ENCODE results near the gene ATF7.
"Not testable (repeated sequence)": the region's sequence is repeated elsewhere in the genome, so short reads cannot be mapped to it uniquely, and the experiment has no call there.

ATF7 gene

GRCh38 chr12:53645165-53645564 lies 19.0 kb upstream of the ATF7 start:
- TF ChIP-seq, protein P1, sequence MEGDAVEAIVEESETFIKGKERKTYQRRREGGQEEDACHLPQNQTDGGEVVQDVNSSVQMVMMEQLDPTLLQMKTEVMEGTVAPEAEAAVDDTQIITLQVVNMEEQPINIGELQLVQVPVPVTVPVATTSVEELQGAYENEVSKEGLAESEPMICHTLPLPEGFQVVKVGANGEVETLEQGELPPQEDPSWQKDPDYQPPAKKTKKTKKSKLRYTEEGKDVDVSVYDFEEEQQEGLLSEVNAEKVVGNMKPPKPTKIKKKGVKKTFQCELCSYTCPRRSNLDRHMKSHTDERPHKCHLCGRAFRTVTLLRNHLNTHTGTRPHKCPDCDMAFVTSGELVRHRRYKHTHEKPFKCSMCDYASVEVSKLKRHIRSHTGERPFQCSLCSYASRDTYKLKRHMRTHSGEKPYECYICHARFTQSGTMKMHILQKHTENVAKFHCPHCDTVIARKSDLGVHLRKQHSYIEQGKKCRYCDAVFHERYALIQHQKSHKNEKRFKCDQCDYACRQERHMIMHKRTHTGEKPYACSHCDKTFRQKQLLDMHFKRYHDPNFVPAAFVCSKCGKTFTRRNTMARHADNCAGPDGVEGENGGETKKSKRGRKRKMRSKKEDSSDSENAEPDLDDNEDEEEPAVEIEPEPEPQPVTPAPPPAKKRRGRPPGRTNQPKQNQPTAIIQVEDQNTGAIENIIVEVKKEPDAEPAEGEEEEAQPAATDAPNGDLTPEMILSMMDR (IDR thresholded peaks at IDR 0.05; ENCODE audit: extremely low read depth, missing control alignments) = no peak
- no peak for DNase-seq (ENCODE audit: low spot score)

- TF ChIP-seq, protein P1 (IDR thresholded peaks at IDR 0.05; ENCODE audit: extremely low read depth, missing control alignments) = no peak
- no peak for DNase-seq (ENCODE audit: low spot score)
These were observed 18.0 kb upstream of the ATF7 start for GRCh38 chr12:53644133-53644532.

GRCh38 chr12:53643232-53643979 lies 17.2 kb upstream of the ATF7 start:
- TF ChIP-seq, protein P1 (IDR thresholded peaks at IDR 0.05; ENCODE audit: extremely low read depth, missing control alignments) = no peak
- no peak for DNase-seq (ENCODE audit: low spot score)

DNA sequence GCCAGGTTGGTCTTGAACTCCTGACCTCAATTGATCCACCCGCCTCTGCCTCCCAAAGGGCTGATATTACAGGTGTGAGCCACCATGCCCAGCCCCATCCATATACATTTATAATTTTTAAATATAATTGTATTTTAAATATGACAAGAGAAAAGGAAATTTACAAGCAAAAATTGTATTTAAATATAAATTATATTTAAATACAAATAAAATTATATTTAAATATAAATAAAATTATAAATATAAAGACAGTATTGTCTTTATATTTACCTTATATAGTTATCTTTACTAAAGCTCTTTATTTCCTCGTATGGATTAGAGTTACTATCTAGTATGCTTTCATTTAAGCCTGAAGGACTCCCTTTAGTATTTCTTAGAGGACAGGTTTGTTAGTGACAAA lies 11.9 kb upstream of the ATF7 start:
- TF ChIP-seq, protein P1 (IDR thresholded peaks at IDR 0.05; ENCODE audit: extremely low read depth, missing control alignments) = no peak
- no peak for DNase-seq (ENCODE audit: low spot score)

DNA sequence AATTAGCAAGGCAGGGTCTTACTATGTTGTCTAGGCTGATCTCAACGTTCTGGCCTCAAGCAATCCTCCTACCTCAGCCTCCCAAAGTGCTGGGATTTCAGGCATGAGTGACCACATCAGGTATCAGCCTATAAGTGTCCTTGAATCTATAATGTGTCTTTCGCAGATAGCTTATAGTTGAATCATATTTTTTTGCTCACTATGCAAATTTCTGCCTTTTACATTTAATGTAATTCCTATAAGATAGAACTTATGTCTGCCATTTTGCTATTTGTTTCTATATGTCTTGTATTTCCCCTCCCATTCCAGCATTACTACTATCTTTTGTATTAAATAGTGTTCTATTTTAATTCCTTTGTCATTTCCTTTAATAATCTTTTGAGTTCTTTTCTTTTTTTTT lies 10.5 kb upstream of the ATF7 start:
- TF ChIP-seq, protein P1 (IDR thresholded peaks at IDR 0.05; ENCODE audit: extremely low read depth, missing control alignments) = no peak
- DNase-seq (ENCODE audit: low spot score) = no peak

DNA sequence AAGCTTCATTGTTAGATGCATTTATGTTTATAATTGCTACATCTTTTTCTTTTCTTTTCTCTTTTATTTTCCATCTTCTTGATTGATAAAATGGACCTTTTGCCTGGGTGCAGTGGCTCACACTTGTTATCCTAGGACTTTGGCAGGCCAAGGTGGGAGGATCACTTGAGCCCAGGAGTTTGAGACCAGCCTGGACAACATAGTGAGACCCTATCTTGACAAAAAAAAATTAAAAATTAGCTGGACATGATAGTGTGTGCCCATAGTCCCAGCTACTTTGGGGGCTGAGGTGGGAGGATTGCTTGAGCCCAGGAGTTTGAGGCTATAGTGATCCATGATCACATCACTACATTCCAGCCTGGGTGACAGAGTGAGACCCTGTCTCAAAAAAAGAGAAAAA lies 9.5 kb upstream of the ATF7 start:
- DNase-seq (ENCODE audit: low spot score) = not testable (repeated sequence)

DNA sequence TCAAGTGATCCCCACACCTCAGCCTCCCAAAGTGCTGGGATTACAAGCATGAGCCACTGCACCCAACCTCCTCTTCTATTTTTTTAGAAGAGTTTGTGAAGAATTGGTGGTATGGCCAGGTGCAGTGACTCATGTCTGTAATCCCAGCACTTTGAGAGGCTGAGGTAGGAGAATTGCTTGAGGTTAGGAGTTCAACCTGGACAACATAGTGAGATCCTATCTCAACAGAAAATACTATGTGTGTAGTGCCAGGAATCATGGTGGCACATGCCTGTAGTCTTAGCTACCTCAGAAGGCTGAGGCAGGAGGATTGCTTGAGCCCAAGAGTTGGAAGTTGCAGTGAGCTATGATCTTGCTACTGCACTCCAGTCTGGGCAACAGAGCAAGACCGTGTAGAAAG lies 5.5 kb upstream of the ATF7 start:
- DNase-seq (ENCODE audit: low spot score) = no peak
- TF ChIP-seq, protein P1 (IDR thresholded peaks at IDR 0.05; ENCODE audit: extremely low read depth, missing control alignments) = no peak

DNA sequence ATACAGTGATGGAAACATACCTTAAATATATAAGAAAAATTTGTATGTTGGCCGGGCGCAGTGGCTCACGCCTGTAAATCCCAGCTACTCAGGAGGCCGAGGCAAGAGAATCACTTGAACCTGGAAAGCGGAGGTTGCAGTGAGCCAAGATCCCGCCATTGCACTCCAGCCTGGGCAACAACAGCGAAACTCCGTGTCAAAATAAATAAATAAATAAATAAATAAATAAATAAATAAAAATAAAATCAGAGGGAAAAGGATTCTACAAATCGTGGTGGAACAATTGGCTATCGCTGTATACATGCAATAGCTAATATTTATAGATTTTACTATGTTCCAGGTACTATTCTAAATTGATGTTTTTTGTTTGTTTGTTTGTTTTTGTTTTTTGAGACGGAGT lies 1.7 kb upstream of the ATF7 start:
- no peak for DNase-seq (ENCODE audit: low spot score)
- TF ChIP-seq, protein P1 (IDR thresholded peaks at IDR 0.05; ENCODE audit: extremely low read depth, missing control alignments) = no peak

Data from GM20000 (cell line).